OCI-LY3 (cell line): ENCODE measurements around the gene DESI2.
A peak's percentile ranks its signal among the peaks of the same experiment; 100 is the strongest.

Source experiments
- H2AFZ ChIP-seq: fragments of 200-600, 300-600 bp; shearing (Covaris generic); 2 replicates; pipeline ENCODE4 v1.6.0; 2014; ENCODE audit warnings: antibody characterized with exemption, low read depth, low read length
- H3K27ac ChIP-seq: fragments of 200-600, 300-600 bp; sonication (generic); 2 replicates; pipeline ENCODE4 v1.5.1; 2014; ENCODE audit warnings: mild to moderate bottlenecking, low read length, moderate library complexity, mixed read lengths
- H3K27me3 ChIP-seq: fragments of 200-600, 300-600 bp; sonication (generic); 2 replicates; pipeline ENCODE4 v1.6.1; 2014; ENCODE audit warnings: low read depth, low read length, mixed read lengths
- H3K36me3 ChIP-seq: fragments of 200-600, 300-600 bp; sonication (generic); replicated peaks from 2 replicates; pipeline ENCODE3; 2014; ENCODE audit warnings: low read depth, low read length, mixed read lengths
- H3K4me1 ChIP-seq: fragments of 300-600, 200-600 bp; sonication (generic); 2 replicates; pipeline ENCODE4 v1.6.1; 2014; ENCODE audit warnings: low read length, mixed read lengths
- H3K4me2 ChIP-seq: fragments of 200-600, 300-600 bp; sonication (generic); 2 replicates; pipeline ENCODE4 v1.6.1; 2014; ENCODE audit warnings: low read length, mixed read lengths
- H3K4me3 ChIP-seq: fragments of 300-600, 200-600 bp; sonication (generic); 2 replicates; pipeline ENCODE4 v1.5.1; 2014; ENCODE audit warnings: antibody characterized with exemption, mild to moderate bottlenecking, low read length, moderate library complexity
- H3K79me2 ChIP-seq: fragments of 300-600, 200-600 bp; shearing (Covaris generic); 2 replicates; pipeline ENCODE4 v1.6.1; 2014; ENCODE audit warnings: mild to moderate bottlenecking, low read length, mixed read lengths
- H3K9ac ChIP-seq: fragments of 300-600, 200-600 bp; shearing (Covaris generic); 2 replicates; pipeline ENCODE4 v1.6.0; 2014; ENCODE audit warnings: mild to moderate bottlenecking, low read length, moderate library complexity
- H3K9me3 ChIP-seq: fragments of 200-600, 300-600 bp; shearing (Covaris generic); 2 replicates; pipeline ENCODE4 v1.6.1; 2014; ENCODE audit warnings: low read length, mixed read lengths; ENCODE audit not compliant: insufficient read depth
- H4K20me1 ChIP-seq: fragments of 200-600, 300-600 bp; sonication (generic); 2 replicates; pipeline ENCODE4 v1.6.1; 2016; ENCODE audit warnings: low read length, mixed read lengths; ENCODE audit not compliant: insufficient read depth
- EZH2phosphoT487 ChIP-seq: fragments of 200-600 bp; shearing (Covaris generic); IDR thresholded peaks from 2 replicates; pipeline ENCODE4 v1.6.1; 2018; ENCODE audit warnings: antibody characterized with exemption, mixed run types, low read depth
- TF ChIP-seq, protein P1 (sequence below): fragments of 200-600, 300-600 bp; sonication (generic); IDR thresholded peaks from 2 replicates; pipeline ENCODE4 v1.5.1; 2014; ENCODE audit warnings: antibody characterized with exemption, low read length, low read depth

The DESI2 gene

DNA sequence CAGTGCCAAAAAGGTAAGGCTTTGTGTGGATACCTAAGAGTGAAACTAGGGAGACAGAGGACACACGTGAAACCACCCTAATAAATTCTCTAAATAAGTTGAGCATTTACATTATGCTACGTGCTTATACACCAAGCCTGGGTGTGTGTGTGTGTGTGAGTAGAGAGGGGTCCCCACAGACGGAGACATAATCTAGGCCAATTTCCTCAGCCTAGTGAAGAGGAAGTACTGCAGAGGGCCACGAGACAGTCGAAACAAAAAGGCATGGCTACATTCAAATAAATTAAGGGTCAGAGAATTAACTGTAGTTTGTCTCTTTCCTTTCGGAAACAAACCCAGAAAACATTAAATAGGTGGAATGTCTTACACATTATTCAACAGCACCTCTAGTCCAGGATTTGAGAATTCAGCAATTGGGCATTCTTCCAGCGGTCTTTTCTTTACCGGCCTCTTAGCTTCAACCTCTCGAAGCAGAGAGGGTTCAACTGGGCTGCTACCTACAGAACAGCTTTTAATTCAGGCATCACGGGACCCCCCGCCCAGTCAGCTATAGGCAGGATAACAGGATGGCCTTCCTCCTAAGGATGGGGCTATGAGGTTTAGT lies 75.0 kb downstream of the DESI2 start:
- Histone ChIP-seq H3K27ac (no peak overlapping the region), H3K4me3 (no peak overlapping the region), H3K4me2 (no peak overlapping the region), H3K9me3 (no peaks in the 10 kb centered on the region), H3K27me3 (peaks cover 24% of the 10 kb centered on the region), H3K4me1 (peaks cover 13% of the 10 kb centered on the region), H3K9ac (no peak overlapping the region), H3K36me3 (no peaks in the 10 kb centered on the region), H4K20me1 (peaks cover 14% of the 10 kb centered on the region; the same call in 1 of the 2 replicates), H2AFZ (no peak overlapping the region), H3K79me2 (no peaks in the 10 kb centered on the region)
- TF ChIP-seq, protein P1, sequence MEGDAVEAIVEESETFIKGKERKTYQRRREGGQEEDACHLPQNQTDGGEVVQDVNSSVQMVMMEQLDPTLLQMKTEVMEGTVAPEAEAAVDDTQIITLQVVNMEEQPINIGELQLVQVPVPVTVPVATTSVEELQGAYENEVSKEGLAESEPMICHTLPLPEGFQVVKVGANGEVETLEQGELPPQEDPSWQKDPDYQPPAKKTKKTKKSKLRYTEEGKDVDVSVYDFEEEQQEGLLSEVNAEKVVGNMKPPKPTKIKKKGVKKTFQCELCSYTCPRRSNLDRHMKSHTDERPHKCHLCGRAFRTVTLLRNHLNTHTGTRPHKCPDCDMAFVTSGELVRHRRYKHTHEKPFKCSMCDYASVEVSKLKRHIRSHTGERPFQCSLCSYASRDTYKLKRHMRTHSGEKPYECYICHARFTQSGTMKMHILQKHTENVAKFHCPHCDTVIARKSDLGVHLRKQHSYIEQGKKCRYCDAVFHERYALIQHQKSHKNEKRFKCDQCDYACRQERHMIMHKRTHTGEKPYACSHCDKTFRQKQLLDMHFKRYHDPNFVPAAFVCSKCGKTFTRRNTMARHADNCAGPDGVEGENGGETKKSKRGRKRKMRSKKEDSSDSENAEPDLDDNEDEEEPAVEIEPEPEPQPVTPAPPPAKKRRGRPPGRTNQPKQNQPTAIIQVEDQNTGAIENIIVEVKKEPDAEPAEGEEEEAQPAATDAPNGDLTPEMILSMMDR, result no peak
- TF ChIP-seq EZH2phosphoT487, result no peak

GRCh38 chr1:244730153-244730933 lies 77.4 kb downstream of the DESI2 start:
- TF ChIP-seq EZH2phosphoT487, result no peak
- TF ChIP-seq, protein P1, result no peak
- Histone ChIP-seq H3K9me3 (peaks cover 4% of the 10 kb centered on the region; the same call in 1 of the 2 replicates), H3K27ac (no peak overlapping the region), H3K36me3 (peaks cover 3% of the 10 kb centered on the region), H3K4me2 (peak overlapping the region; percentile 94), H3K79me2 (no peaks in the 10 kb centered on the region), H4K20me1 (peaks cover 14% of the 10 kb centered on the region; the same call in 1 of the 2 replicates), H3K4me3 (peak overlapping the region; percentile 73), H3K9ac (0 out of 2 replicates have a peak overlapping the region, but pooled peaks have one; percentile 24), H2AFZ (peak overlapping the region; percentile 29; the same call in 1 of the 2 replicates), H3K27me3 (peaks cover 24% of the 10 kb centered on the region), H3K4me1 (peaks cover 16% of the 10 kb centered on the region)

GRCh38 chr1:244730934-244731434 lies 78.1 kb downstream of the DESI2 start:
- no peak overlapping the region for H3K4me2 ChIP-seq
- TF ChIP-seq, protein P1, result no peak
- no peak for TF ChIP-seq EZH2phosphoT487
- H2AFZ ChIP-seq, result no peak overlapping the region
- H3K4me3 ChIP-seq, result no peak overlapping the region
- H3K79me2 ChIP-seq, result no peaks in the 10 kb centered on the region
- peaks cover 24% of the 10 kb centered on the region for H3K27me3 ChIP-seq
- no peak overlapping the region for H3K9ac ChIP-seq
- peaks cover 7% of the 10 kb centered on the region for H3K36me3 ChIP-seq
- peaks cover 20% of the 10 kb centered on the region for H3K4me1 ChIP-seq
- H3K9me3 ChIP-seq, result peaks cover 10% of the 10 kb centered on the region; the same call in 1 of the 2 replicates
- no peak overlapping the region for H3K27ac ChIP-seq
- H4K20me1 ChIP-seq, result peaks cover 14% of the 10 kb centered on the region; the same call in 1 of the 2 replicates

- Histone ChIP-seq H4K20me1 (peaks cover 14% of the 10 kb centered on the region; the same call in 1 of the 2 replicates), H3K4me2 (no peak overlapping the region), H3K27me3 (peaks cover 24% of the 10 kb centered on the region), H3K9ac (no peak overlapping the region), H2AFZ (no peak overlapping the region), H3K4me3 (no peak overlapping the region), H3K79me2 (no peaks in the 10 kb centered on the region), H3K27ac (no peak overlapping the region), H3K4me1 (peaks cover 20% of the 10 kb centered on the region), H3K36me3 (peaks cover 11% of the 10 kb centered on the region), H3K9me3 (peaks cover 10% of the 10 kb centered on the region; the same call in 1 of the 2 replicates)
- TF ChIP-seq EZH2phosphoT487, result no peak
- TF ChIP-seq, protein P1, result no peak
Measured at GRCh38 chr1:244731651-244732050, 78.7 kb downstream of the DESI2 start.
